HEK293 (cell line): ENCODE results near the gene ADCYAP1R1.

ENCODE experiments used
- CTCF ChIA-PET: fragments of 350-600 bp; formaldehyde crosslinking; extraction: SDS; loops from one replicate; lab custom pipeline; 2021; ENCODE audit warnings: antibody characterized with exemption; lab: Yijun Ruan, JAX
- POLR2A ChIA-PET: fragments of 300-600 bp; formaldehyde crosslinking; extraction: SDS; loops from one replicate; lab custom pipeline; 2020; ENCODE audit warnings: antibody characterized with exemption, inconsistent platforms; lab: Yijun Ruan, JAX
- H3K27ac ChIP-seq: fragments of 200-500 bp; sonication (Bioruptor generic); 2 replicates; pipeline ENCODE4 v1.5.1; 2014; ENCODE audit warnings: low read depth, low read length, control low read depth, inconsistent platforms; ENCODE audit errors: extremely low read depth
- H3K36me3 ChIP-seq, 2 experiments: fragments of 200-500 bp in 1 of 2; sonication (Bioruptor generic) in 1 of 2; 1 replicate in 1 of 2; 2 replicates in 1 of 2; pipeline ENCODE4 v1.5.1; 2014 to 2017; ENCODE audit warnings: inconsistent platforms in 2 of 2, low read length in 2 of 2; ENCODE audit not compliant: control insufficient read depth in 2 of 2, insufficient read depth in 1 of 2
- H3K4me1 ChIP-seq: fragments of 200-500 bp; sonication (Bioruptor generic); 2 replicates; pipeline ENCODE4 v1.5.1; 2014; ENCODE audit warnings: mild to moderate bottlenecking, low read length, inconsistent platforms; ENCODE audit not compliant: control insufficient read depth, insufficient read depth
- H3K4me3 ChIP-seq: 2 replicates; pipeline ENCODE4 v1.5.1; 2011; ENCODE audit warnings: low read depth, mild to moderate bottlenecking, control low read depth, low read length, moderate library complexity
- H3K9me3 ChIP-seq: fragments of 200-500 bp; sonication (Bioruptor generic); 2 replicates; pipeline ENCODE4 v1.5.1; 2014; ENCODE audit warnings: low read depth, low read length, inconsistent platforms; ENCODE audit not compliant: control insufficient read depth, insufficient read depth
- CTCF ChIP-seq: fragments of 450-650 bp; formaldehyde crosslinking; IDR thresholded peaks from 2 replicates; pipeline ENCODE4 v1.5.1; 2016; ENCODE audit warnings: missing biosample characterization, missing genetic modification characterization
- GLI2 ChIP-seq: fragments of 450-650 bp; formaldehyde crosslinking; IDR thresholded peaks from 2 replicates; pipeline ENCODE4; 2017; ENCODE audit warnings: missing biosample characterization, missing genetic modification characterization, low read depth, borderline replicate concordance
- GLI4 ChIP-seq: fragments of 450-650 bp; formaldehyde crosslinking; IDR thresholded peaks from 2 replicates; pipeline ENCODE4 v1.5.1; 2016; ENCODE audit warnings: missing biosample characterization, missing genetic modification characterization
- MYNN ChIP-seq: fragments of 450-650 bp; formaldehyde crosslinking; IDR thresholded peaks from 2 replicates; pipeline ENCODE4 v1.5.1; 2016; ENCODE audit warnings: missing biosample characterization, missing genetic modification characterization, borderline replicate concordance
- OVOL3 ChIP-seq: fragments of 450-650 bp; formaldehyde crosslinking; IDR thresholded peaks from 2 replicates; pipeline ENCODE4 v1.5.1; 2016; ENCODE audit warnings: missing biosample characterization, missing genetic modification characterization
- PRDM4 ChIP-seq: fragments of 450-650 bp; formaldehyde crosslinking; IDR thresholded peaks from 2 replicates; pipeline ENCODE4 v1.5.1; 2017; ENCODE audit warnings: missing biosample characterization, missing genetic modification characterization
- SP3 ChIP-seq: fragments of 450-650 bp; formaldehyde crosslinking; IDR thresholded peaks from 2 replicates; pipeline ENCODE4 v1.5.1; 2016; ENCODE audit warnings: missing biosample characterization, missing genetic modification characterization
- WT1 ChIP-seq: fragments of 450-650 bp; formaldehyde crosslinking; IDR thresholded peaks from 2 replicates; pipeline ENCODE4 v1.5.1; 2016; ENCODE audit warnings: missing biosample characterization, missing genetic modification characterization
- ZBTB1 ChIP-seq: fragments of 450-650 bp; formaldehyde crosslinking; IDR thresholded peaks from 2 replicates; pipeline ENCODE4 v1.5.1; 2016; ENCODE audit warnings: missing biosample characterization, missing genetic modification characterization
- ZBTB10 ChIP-seq: fragments of 450-650 bp; formaldehyde crosslinking; IDR thresholded peaks from 2 replicates; pipeline ENCODE4 v1.5.1; 2016; ENCODE audit warnings: missing biosample characterization, missing genetic modification characterization
- ZBTB26 ChIP-seq: fragments of 450-650 bp; formaldehyde crosslinking; optimal IDR thresholded peaks from 2 replicates; pipeline ENCODE3; 2016; ENCODE audit warnings: missing biosample characterization, mild to moderate bottlenecking, missing genetic modification characterization
- ZFP41 ChIP-seq: fragments of 450-650 bp; formaldehyde crosslinking; IDR thresholded peaks from 2 replicates; pipeline ENCODE4 v1.5.1; 2016; ENCODE audit warnings: missing biosample characterization, missing genetic modification characterization, borderline replicate concordance
- ZNF140 ChIP-seq: fragments of 450-650 bp; formaldehyde crosslinking; IDR thresholded peaks from 2 replicates; pipeline ENCODE4 v1.5.1; 2016; ENCODE audit warnings: missing biosample characterization, missing genetic modification characterization
- ZNF184 ChIP-seq: fragments of 450-650 bp; IDR thresholded peaks from 2 replicates; pipeline ENCODE4 v1.5.1; 2018; ENCODE audit warnings: missing biosample characterization, mild to moderate bottlenecking, missing genetic modification characterization
- ZNF248 ChIP-seq: fragments of 450-650 bp; formaldehyde crosslinking; IDR thresholded peaks from 2 replicates; pipeline ENCODE4 v1.5.1; 2017; ENCODE audit warnings: missing biosample characterization, missing genetic modification characterization
- ZNF37A ChIP-seq: fragments of 450-650 bp; IDR thresholded peaks from 2 replicates; pipeline ENCODE4 v1.5.1; 2018; ENCODE audit warnings: missing biosample characterization, missing genetic modification characterization
- ZNF449 ChIP-seq: fragments of 450-650 bp; formaldehyde crosslinking; IDR thresholded peaks from 2 replicates; pipeline ENCODE4 v1.5.1; 2017; ENCODE audit warnings: missing biosample characterization, mild to moderate bottlenecking, missing genetic modification characterization, moderate library complexity
- ZNF549 ChIP-seq: fragments of 450-650 bp; IDR thresholded peaks from 2 replicates; pipeline ENCODE4 v1.5.1; 2018; ENCODE audit warnings: missing biosample characterization, missing genetic modification characterization, mild to moderate bottlenecking, inconsistent platforms, moderate library complexity
- ZNF558 ChIP-seq: fragments of 450-650 bp; formaldehyde crosslinking; IDR thresholded peaks from 2 replicates; pipeline ENCODE4 v1.5.1; 2016; ENCODE audit warnings: missing biosample characterization, missing genetic modification characterization
- ZNF561 ChIP-seq: fragments of 450-650 bp; IDR thresholded peaks from 2 replicates; pipeline ENCODE4 v1.5.1; 2018; ENCODE audit warnings: missing biosample characterization, missing genetic modification characterization, borderline replicate concordance
- ZNF585B ChIP-seq: fragments of 450-650 bp; formaldehyde crosslinking; IDR thresholded peaks from 2 replicates; pipeline ENCODE4 v1.5.1; 2016; ENCODE audit warnings: missing biosample characterization, missing genetic modification characterization
- ZNF629 ChIP-seq: fragments of 450-650 bp; formaldehyde crosslinking; IDR thresholded peaks from 2 replicates; pipeline ENCODE4 v1.5.1; 2017; ENCODE audit warnings: missing biosample characterization, missing genetic modification characterization
- ZNF768 ChIP-seq: fragments of 450-650 bp; formaldehyde crosslinking; IDR thresholded peaks from 2 replicates; pipeline ENCODE4 v1.5.1; 2018; ENCODE audit warnings: missing biosample characterization, mild to moderate bottlenecking, missing genetic modification characterization
- ZSCAN4 ChIP-seq: fragments of 450-650 bp; formaldehyde crosslinking; IDR thresholded peaks from 2 replicates; pipeline ENCODE4 v1.5.1; 2017; ENCODE audit warnings: missing biosample characterization, missing genetic modification characterization

ADCYAP1R1 gene

GRCh38 chr7:31119249-31119648 is 67.1 kb downstream of the ADCYAP1R1 start (continued):
- no peak for TF ChIP-seq MYNN (tag by site-specific recombination)
- no peak for TF ChIP-seq ZBTB1 (tag by site-specific recombination)
- no peak for TF ChIP-seq ZNF768
- no peak for TF ChIP-seq ZBTB10 (tag by site-specific recombination)
- TF ChIP-seq ZSCAN4 (tag by site-specific recombination): no peak
- no peak for TF ChIP-seq ZNF449 (tag by site-specific recombination)
- no peak for TF ChIP-seq ZNF140 (tag by site-specific recombination)
- TF ChIP-seq ZFP41: no peak
- no peak for TF ChIP-seq OVOL3 (tag by site-specific recombination)
- no peak for TF ChIP-seq CTCF

GRCh38 chr7:31120800-31121513 is 68.8 kb downstream of the ADCYAP1R1 start:
- ChIA-PET CTCF (interaction anchor here (0.7 to 12.1 kb wide), 7 partner anchors 13 to 316 kb away, joined by 3 to 373 read pairs (median 20); no protein-coding TSS in a partner anchor), POLR2A (no interaction called here)
- Histone ChIP-seq H3K4me3 (no peak overlapping the region), H3K4me1 (no peaks in the 10 kb centered on the region), H3K36me3 (no peaks in the 10 kb centered on the region), H3K9me3 (no peaks in the 10 kb centered on the region), H3K27ac (no peak overlapping the region)
- no peak for TF ChIP-seq GLI4 (tag by site-specific recombination)
- no peak for TF ChIP-seq ZNF248 (tag by site-specific recombination)
- no peak for TF ChIP-seq WT1 (tag by site-specific recombination)
- TF ChIP-seq SP3 (tag by site-specific recombination): no peak
- TF ChIP-seq ZNF184: no peak
- no peak for TF ChIP-seq GLI2 (tag by site-specific recombination)
- no peak for TF ChIP-seq ZNF558 (tag by site-specific recombination)
- no peak for TF ChIP-seq PRDM4 (tag by site-specific recombination)
- no peak for TF ChIP-seq ZNF37A (tag by site-specific recombination)
- TF ChIP-seq ZBTB26 (tag by site-specific recombination): no peak
- TF ChIP-seq ZNF549: no peak
- TF ChIP-seq ZNF585B (tag by site-specific recombination): no peak
- no peak for TF ChIP-seq ZNF629
- no peak for TF ChIP-seq ZNF561 (tag by site-specific recombination)
